NCI-H1417 treated with DMSO at 0.1 percent for 48 hours (cell line): ENCODE data around the gene KIRREL3.

Experiments
- DNase-seq: peaks from one replicate; lab custom pipeline; 2025; lab: John Stamatoyannopoulos, UW

Gene KIRREL3

GRCh38 chr11:126483621-126484195 lies 516.9 kb downstream of the KIRREL3 start:
- no peak for DNase-seq

- DNase-seq, result no peak
These were observed 517.9 kb downstream of the KIRREL3 start for GRCh38 chr11:126482586-126483108.

- DNase-seq, result no peak
These were observed 519.3 kb downstream of the KIRREL3 start for GRCh38 chr11:126481303-126481680.

- DNase-seq, result peak; percentile 80
These were observed 519.9 kb downstream of the KIRREL3 start for GRCh38 chr11:126480410-126481302.

GRCh38 chr11:126480015-126480409 lies 520.6 kb downstream of the KIRREL3 start:
- no peak for DNase-seq

- no peak for DNase-seq
These were observed 521.2 kb downstream of the KIRREL3 start for GRCh38 chr11:126479178-126479930.

GRCh38 chr11:126478466-126478865 lies 522.1 kb downstream of the KIRREL3 start:
- DNase-seq, result no peak

GRCh38 chr11:126477535-126478305 lies 522.9 kb downstream of the KIRREL3 start:
- DNase-seq, result no peak

GRCh38 chr11:126476977-126477376 lies 523.6 kb downstream of the KIRREL3 start:
- no peak for DNase-seq

- no peak for DNase-seq
These were observed 524.2 kb downstream of the KIRREL3 start for GRCh38 chr11:126476266-126476924.

- no peak for DNase-seq
These were observed 525.3 kb downstream of the KIRREL3 start for GRCh38 chr11:126475014-126475991.

GRCh38 chr11:126474220-126474619 lies 526.4 kb downstream of the KIRREL3 start:
- DNase-seq, result no peak

GRCh38 chr11:126473269-126473668 lies 527.3 kb downstream of the KIRREL3 start:
- no peak for DNase-seq

GRCh38 chr11:126469311-126469710 lies 531.3 kb downstream of the KIRREL3 start:
- DNase-seq, result no peak

GRCh38 chr11:126468102-126468521 lies 532.5 kb downstream of the KIRREL3 start:
- no peak for DNase-seq

- no peak for DNase-seq
These were observed 533.1 kb downstream of the KIRREL3 start for GRCh38 chr11:126467471-126467870.

GRCh38 chr11:126467046-126467370 lies 533.6 kb downstream of the KIRREL3 start:
- DNase-seq, result no peak

- DNase-seq, result no peak
These were observed 534.1 kb downstream of the KIRREL3 start for GRCh38 chr11:126466236-126467045.

GRCh38 chr11:126465573-126466188 lies 534.9 kb downstream of the KIRREL3 start:
- DNase-seq, result peak; percentile 47
